Progenitor cell of endocrine pancreas (in vitro differentiated cells): ENCODE measurements around the gene ZNF440. TPM values are rescaled to one million over a fixed set of nuclear protein-coding genes. Genes with fewer than 3 reads are reported as not detected.
"Not testable (repeated sequence)": the region's sequence is repeated elsewhere in the genome, so short reads cannot be mapped to it uniquely, and the experiment has no call there.

Experiments
- DNase-seq: peaks from one replicate; pipeline ENCODE4 v3.0.0; 2021; ENCODE audit warnings: low spot score; ENCODE audit not compliant: unreplicated experiment
- H3K27ac Mint-ChIP-seq: 2 replicates; pipeline ENCODE4 v1.8.0; 2021; ENCODE audit warnings: mild to moderate bottlenecking, moderate library complexity, mixed read lengths
- H3K27me3 Mint-ChIP-seq: 2 replicates; pipeline ENCODE4 v1.8.0; 2021; ENCODE audit warnings: mixed read lengths
- H3K36me3 Mint-ChIP-seq: 2 replicates; pipeline ENCODE4 v1.8.0; 2022; ENCODE audit warnings: mixed read lengths; ENCODE audit not compliant: insufficient read depth
- H3K4me1 Mint-ChIP-seq: 2 replicates; pipeline ENCODE4 v1.8.0; 2021; ENCODE audit warnings: low read depth, mixed read lengths
- H3K4me3 Mint-ChIP-seq: 2 replicates; pipeline ENCODE4 v1.8.0; 2021; ENCODE audit warnings: low read depth, mild to moderate bottlenecking, moderate library complexity, mixed read lengths
- H3K9me3 Mint-ChIP-seq: 2 replicates; pipeline ENCODE4 v1.8.0; 2021; ENCODE audit warnings: low read depth, mixed read lengths
- total RNA-seq: library from RNA; stranded (reverse); gene quantifications from 2 replicates; pipeline ENCODE4 v1.2.1, GENCODE V29; 2021
- TF ChIP-seq, protein P1 (sequence below): fragments of 200-600 bp; sonication (generic); IDR thresholded peaks from one replicate; pipeline ENCODE4 v1.5.0; 2021; ENCODE audit warnings: antibody characterized with exemption, mild to moderate bottlenecking; ENCODE audit not compliant: unreplicated experiment

The ZNF440 gene
- total RNA-seq, 1 donor from 2014 or later = 23.2 TPM

DNA sequence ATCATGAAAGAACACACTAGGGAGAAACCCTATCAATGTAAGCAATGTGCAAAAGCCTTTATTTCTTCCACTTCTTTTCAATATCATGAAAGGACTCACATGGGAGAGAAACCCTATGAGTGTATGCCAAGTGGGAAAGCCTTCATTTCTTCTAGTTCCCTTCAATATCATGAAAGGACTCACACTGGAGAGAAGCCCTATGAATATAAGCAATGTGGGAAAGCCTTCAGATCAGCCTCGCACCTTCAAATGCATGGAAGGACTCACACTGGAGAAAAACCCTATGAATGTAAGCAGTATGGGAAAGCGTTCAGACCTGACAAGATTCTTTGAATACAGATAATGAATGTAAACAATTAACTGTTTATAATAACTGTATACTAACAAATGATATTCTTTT is 19.5 kb downstream of the ZNF440 start:
- Mint-ChIP-seq H3K27ac (peak overlapping the region; percentile 69), H3K27me3 (no peaks in the 10 kb centered on the region), H3K36me3 (peaks cover 72% of the 10 kb centered on the region), H3K9me3 (peaks cover 53% of the 10 kb centered on the region), H3K4me3 (no peak overlapping the region), H3K4me1 (no peaks in the 10 kb centered on the region)
- no peak for DNase-seq
- TF ChIP-seq, protein P1, sequence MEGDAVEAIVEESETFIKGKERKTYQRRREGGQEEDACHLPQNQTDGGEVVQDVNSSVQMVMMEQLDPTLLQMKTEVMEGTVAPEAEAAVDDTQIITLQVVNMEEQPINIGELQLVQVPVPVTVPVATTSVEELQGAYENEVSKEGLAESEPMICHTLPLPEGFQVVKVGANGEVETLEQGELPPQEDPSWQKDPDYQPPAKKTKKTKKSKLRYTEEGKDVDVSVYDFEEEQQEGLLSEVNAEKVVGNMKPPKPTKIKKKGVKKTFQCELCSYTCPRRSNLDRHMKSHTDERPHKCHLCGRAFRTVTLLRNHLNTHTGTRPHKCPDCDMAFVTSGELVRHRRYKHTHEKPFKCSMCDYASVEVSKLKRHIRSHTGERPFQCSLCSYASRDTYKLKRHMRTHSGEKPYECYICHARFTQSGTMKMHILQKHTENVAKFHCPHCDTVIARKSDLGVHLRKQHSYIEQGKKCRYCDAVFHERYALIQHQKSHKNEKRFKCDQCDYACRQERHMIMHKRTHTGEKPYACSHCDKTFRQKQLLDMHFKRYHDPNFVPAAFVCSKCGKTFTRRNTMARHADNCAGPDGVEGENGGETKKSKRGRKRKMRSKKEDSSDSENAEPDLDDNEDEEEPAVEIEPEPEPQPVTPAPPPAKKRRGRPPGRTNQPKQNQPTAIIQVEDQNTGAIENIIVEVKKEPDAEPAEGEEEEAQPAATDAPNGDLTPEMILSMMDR = no peak

DNA sequence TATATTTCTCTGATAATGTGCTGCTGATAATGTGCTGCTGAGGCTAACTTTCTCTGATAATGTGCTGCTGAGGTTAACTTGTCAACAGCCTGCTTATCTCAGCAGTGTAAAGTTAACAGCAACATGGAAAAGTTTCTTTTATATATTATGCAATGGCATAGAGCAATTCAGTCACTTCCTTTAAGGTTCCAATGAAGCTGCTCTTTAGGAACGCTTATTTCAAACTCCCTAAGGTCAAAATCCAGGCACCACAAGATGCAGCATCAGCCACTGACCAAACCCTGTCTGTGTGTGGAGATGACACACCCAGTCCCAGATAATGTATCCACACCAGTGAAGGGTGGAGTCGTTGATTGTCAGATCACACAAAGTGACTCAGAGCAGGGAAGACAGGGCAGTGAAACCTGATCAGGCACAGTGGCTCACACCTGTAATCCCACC is 21.6 kb downstream of the ZNF440 start:
- DNase-seq, H3K4me1 Mint-ChIP-seq, H3K4me3 Mint-ChIP-seq, H3K27ac Mint-ChIP-seq, H3K27me3 Mint-ChIP-seq: not testable (repeated sequence)
- Mint-ChIP-seq H3K9me3 (peaks cover 51% of the 10 kb centered on the region), H3K36me3 (peaks cover 52% of the 10 kb centered on the region)

DNA sequence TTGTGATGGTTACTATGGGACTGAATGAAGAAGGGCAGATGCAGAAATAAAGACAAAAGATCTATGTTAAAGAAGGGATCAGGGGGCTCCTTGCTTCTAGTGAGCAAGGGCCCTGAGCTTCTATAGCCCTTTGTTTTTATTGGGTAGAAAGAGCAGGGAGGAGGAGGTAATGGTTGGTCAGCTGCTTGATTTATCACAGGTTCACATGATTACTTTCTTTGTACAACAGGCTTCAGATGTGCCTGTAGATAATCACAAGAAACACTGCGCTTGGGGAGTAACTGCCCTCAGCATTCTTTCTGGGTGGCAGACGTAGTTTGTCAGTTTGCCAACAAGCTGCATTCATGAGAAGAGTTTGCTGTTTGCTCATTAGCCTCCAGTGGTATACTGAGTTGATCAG is 29.6 kb downstream of the ZNF440 start:
- H3K27ac Mint-ChIP-seq = no peak overlapping the region
- H3K9me3 Mint-ChIP-seq = peaks cover 28% of the 10 kb centered on the region
- TF ChIP-seq, protein P1 = no peak
- H3K36me3 Mint-ChIP-seq = peaks cover 1% of the 10 kb centered on the region
- no peak for DNase-seq
- peaks cover 3% of the 10 kb centered on the region for H3K27me3 Mint-ChIP-seq
- H3K4me1 Mint-ChIP-seq = no peaks in the 10 kb centered on the region
- H3K4me3 Mint-ChIP-seq = no peak overlapping the region

DNA sequence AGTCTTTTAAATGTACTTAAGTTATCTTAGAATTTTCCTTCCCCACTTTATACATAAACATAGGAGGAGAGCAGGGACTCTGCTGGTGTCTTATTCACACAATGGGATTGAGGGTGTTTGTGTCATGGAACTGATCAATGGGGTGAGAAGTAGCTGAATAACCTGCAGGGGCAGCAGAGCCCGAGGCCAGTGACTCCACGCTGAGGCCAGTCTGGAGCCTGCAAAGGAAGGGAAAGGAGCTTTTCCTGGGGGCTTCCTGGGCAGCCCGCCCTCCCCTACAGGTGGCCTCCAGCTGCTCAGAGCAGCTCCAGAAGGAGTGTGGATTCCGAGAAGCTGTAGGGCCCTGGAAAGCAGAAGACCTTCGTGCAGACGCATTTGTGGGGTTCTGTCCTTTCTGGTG is 33.5 kb downstream of the ZNF440 start:
- not testable (repeated sequence) for H3K4me3 Mint-ChIP-seq, H3K36me3 Mint-ChIP-seq, DNase-seq, H3K27ac Mint-ChIP-seq, H3K27me3 Mint-ChIP-seq, H3K4me1 Mint-ChIP-seq
- H3K9me3 Mint-ChIP-seq = peaks cover 15% of the 10 kb centered on the region

DNA sequence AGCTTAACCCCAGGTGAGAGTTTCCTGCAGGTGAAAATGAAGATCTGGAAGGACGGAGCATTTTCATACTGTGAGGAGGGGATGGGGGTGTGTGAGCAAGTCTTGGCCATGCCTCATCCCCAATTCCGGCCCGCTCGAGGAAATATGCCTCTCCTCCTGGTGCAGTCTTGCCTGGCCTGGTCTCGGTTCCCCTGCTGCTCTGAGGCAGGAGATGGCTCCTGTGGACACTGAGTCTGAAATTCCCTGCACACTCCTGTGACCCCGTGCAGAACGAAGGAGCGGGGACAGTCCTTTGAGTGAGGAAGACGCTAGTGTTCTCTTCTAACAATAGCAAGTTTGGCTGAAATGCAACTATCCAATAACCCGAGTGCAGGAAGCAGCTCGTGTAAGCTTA is 34.1 kb downstream of the ZNF440 start:
- no peaks in the 10 kb centered on the region for H3K4me1 Mint-ChIP-seq
- peaks cover 11% of the 10 kb centered on the region for H3K9me3 Mint-ChIP-seq
- peak overlapping the region; percentile 24 for H3K27ac Mint-ChIP-seq
- no peak overlapping the region for H3K4me3 Mint-ChIP-seq
- peaks cover 3% of the 10 kb centered on the region for H3K27me3 Mint-ChIP-seq
- DNase-seq = no peak
- peaks cover 3% of the 10 kb centered on the region for H3K36me3 Mint-ChIP-seq
- TF ChIP-seq, protein P1 = no peak

DNA sequence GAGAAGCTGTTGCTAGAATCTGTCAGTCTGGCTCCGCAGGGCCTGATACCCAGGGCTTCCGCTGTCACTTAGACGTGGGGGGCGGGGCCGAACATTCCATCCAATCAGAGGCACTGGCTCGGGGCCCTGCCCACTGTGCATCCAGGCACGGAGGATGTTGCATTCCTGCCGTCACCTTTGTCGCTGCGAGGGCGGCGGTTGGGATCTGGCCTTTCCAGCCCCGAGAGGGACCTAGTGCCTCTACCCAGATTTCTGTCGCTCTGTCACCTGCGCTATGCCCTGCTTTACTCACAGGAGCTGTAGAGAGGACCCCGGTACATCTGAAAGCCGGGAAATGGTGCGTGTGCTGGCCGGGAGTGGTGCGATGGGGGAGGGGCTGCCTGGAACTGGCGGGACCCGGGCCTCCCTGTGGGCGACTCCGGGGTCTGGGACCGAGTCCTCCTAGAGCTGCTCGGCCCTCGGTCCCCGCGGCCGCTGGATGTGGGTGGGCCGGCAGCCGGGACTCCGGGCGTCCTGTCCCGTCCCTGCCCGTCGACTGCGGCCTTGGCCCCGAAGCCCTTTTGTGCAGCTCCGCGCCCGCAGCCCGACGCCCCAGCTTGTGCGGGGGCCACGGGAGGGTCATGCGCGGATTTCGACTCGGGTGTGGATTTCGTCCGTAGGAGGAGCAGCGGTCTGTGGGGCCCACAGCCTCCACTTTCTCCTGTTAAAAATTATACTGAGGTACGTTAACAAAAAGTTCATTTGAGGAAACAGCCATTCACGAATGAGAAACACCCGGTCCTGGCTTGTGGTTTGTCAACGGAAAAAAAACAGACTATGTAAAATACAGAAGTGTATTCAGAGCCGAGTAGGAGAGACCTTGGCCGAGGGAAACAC is 34.8 kb downstream of the ZNF440 start, which contains the start of gene ZNF439:
Gene ZNF439, plus strand, starts transcription at position 133 of the 876 bp plus-strand sequence. Its CDS starts 142 bp downstream, at position 275.
- Mint-ChIP-seq H3K27ac (peak within 1 kb of the TSS; percentile 24), H3K4me1 (no peaks in the 10 kb centered on the region)

DNA sequence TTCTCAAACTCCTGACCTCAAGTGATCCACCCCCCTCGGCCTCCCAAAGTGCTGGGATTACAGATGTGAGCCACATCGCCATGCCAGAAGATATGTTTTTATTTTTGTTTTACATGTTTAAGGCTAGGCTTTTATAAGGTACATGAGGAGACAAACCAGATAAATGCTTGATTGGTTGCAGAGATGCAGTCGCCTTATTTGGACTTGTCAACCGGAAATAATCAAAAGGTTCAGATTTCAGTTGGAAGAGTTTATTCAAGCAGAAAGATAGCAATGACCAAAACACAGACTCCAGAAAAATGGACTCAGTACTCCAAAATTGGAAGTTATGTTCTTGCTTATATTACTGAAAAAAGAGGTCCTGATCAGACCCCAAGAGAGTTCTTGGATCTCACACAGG is 36.2 kb downstream of the ZNF440 start:
- H3K27ac Mint-ChIP-seq, H3K36me3 Mint-ChIP-seq, H3K4me3 Mint-ChIP-seq, H3K4me1 Mint-ChIP-seq, DNase-seq, H3K27me3 Mint-ChIP-seq: not testable (repeated sequence)
- H3K9me3 Mint-ChIP-seq = peaks cover 12% of the 10 kb centered on the region

More for the DNA sequence above, 34.8 kb downstream of the ZNF440 start, which contains the start of gene ZNF439:
- Mint-ChIP-seq H3K4me3 (peak within 1 kb of the TSS; percentile 60), H3K36me3 (peaks cover 2% of the 10 kb centered on the region), H3K27me3 (peaks cover 3% of the 10 kb centered on the region), H3K9me3 (peaks cover 9% of the 10 kb centered on the region)
- peak; percentile 12 for DNase-seq
- TF ChIP-seq, protein P1 = no peak
